Erythroblast (primary cell): ENCODE data around the gene SBF1.

ENCODE experiments used
- GATA1 ChIP-seq: IDR thresholded peaks from 2 replicates; pipeline ENCODE4 v1.6.1; 2011; ENCODE audit warnings: low read depth, mild to moderate bottlenecking, control low read depth, low read length, moderate library complexity
- POLR2A ChIP-seq: IDR thresholded peaks from 2 replicates; pipeline ENCODE4 v1.6.1; 2011; ENCODE audit warnings: mild to moderate bottlenecking, low read length

DNA sequence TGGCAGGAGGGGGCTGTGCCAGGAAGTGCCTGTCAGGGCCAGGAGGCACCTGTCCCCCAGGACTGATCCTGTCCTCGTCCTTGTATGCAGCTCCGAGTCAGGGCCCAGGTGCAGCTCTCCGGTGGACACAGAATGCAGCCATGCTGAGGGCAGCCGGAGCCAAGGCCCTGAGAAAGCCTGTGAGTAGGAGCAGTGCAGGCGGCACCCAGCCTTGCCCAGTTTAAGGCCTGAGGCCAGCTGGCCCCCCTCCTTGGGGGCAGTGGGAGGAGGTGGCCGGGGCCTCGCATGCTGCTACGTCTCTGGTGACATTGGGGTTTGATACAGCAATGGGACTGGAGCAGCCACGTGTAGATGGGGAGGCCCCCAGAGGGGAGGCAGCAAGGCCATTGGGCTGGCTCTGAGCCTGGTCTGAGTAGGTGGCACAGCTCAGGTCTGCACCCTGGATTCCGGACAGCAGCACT lies 34.9 kb downstream of the SBF1 start:
- TF ChIP-seq POLR2A (no peak), GATA1 (no peak)
